Measurements from ENCODE around the gene HAT1. TPM values are rescaled to one million over a fixed set of nuclear protein-coding genes. Genes with fewer than 3 reads are reported as not detected.
A peak's percentile ranks its signal among the peaks of the same experiment; 100 is the strongest.

The HAT1 gene
- total and polyA plus RNA-seq, 10 of the 15 experiments (the other 5 are each of a cell fraction or from before 2014, with no cell fraction given): 60.0 to 225 (median 130) TPM

DNA sequence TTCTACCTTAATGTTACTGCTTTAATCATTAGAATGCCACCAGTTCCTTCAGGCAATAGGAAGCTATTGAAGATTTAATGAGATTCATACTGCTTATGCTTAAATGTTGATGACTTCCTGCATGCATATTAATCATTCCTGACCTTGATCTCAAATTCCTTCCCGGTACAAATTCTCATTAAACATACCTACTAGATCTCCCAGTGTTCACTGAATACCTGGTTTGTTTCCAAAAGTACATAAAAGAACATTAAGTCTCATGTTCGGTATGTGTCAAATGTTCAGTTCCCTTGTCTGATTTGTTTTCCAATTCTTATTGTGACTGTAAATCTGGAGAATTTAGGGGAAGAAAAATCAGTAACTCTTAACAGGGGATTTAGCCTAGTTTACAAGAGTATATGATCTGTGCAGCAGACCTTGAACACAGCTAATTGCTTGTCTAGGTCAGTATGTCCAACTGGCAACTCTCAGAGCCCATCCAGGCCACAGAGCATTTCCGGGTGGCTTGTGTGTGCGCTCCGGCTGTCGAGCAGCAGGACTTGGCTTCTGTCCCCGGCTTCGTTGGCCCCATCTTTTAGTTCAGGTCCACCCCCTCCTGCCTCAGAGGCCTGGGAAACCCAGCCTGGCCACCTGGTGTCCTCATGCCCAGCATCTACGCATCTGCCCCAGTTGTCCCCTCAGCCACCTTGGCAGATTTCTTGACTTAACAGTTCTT lies 90.6 kb downstream of the HAT1 start (continued):
- no peak for TF ChIP-seq CEBPB (IDR thresholded peaks at IDR 0.05; ENCODE audit: borderline replicate concordance in 1 of 2, low read depth in 2 of 2, low read length in 2 of 2)
- no peak for TF ChIP-seq RCOR1 (conservative IDR thresholded peaks at IDR 0.05; ENCODE audit: low read depth, low read length)
- TF ChIP-seq FOXM1 (IDR thresholded peaks at IDR 0.05; ENCODE audit: low read depth, low read length): no peak
- no peak for TF ChIP-seq RFX5 (IDR thresholded peaks at IDR 0.05; ENCODE audit: low read depth, low read length)

GRCh38 chr2:172013396-172013795 lies 91.1 kb downstream of the HAT1 start:
- peaks cover 17% of the 10 kb centered on the region for H3K4me1 ChIP-seq (ENCODE audit: control insufficient read depth, insufficient read depth, low read length)
- TF ChIP-seq TAF1 (IDR thresholded peaks at IDR 0.05; ENCODE audit: borderline replicate concordance, low read depth, low read length) (no peak), CTCF (IDR thresholded peaks at IDR 0.05 in 2 of 3, conservative IDR thresholded peaks at IDR 0.05 in 1 of 3; ENCODE audit: control insufficient read depth in 2 of 3, extremely low read depth in 1 of 3, insufficient read depth in 1 of 3, low read depth in 3 of 3, low read length in 3 of 3) (no peak), CHD2 (IDR thresholded peaks at IDR 0.05; ENCODE audit: borderline replicate concordance, low read depth, low read length) (no peak), SREBF2 (IDR thresholded peaks at IDR 0.05; ENCODE audit: low read length) (no peak), BCL11A (IDR thresholded peaks at IDR 0.05; ENCODE audit: low read depth, low read length) (0 out of 2 replicates have a peak, but pooled peaks have one; percentile 25), POU2F2 (IDR thresholded peaks at IDR 0.05; ENCODE audit: borderline replicate concordance, low read depth, low read length) (peak; percentile 81; the same call in 2 of the 3 replicates), IKZF2 (IDR thresholded peaks at IDR 0.05) (peak; percentile 23 to 49; a peak in 1 of 4 replicates), MYB (IDR thresholded peaks at IDR 0.05; ENCODE audit: borderline replicate concordance, low read depth, low read length) (no peak), MTA3 (IDR thresholded peaks at IDR 0.05; ENCODE audit: borderline replicate concordance, low read length) (no peak), ZNF207 (IDR thresholded peaks at IDR 0.05; ENCODE audit: borderline replicate concordance) (no peak), MXI1 (IDR thresholded peaks at IDR 0.05; ENCODE audit: low read depth, low read length) (0 out of 2 replicates have a peak, but pooled peaks have one; percentile 23), RUNX3 (IDR thresholded peaks at IDR 0.05; ENCODE audit: low read length) (peak; percentile 53), TCF7 (IDR thresholded peaks at IDR 0.05; ENCODE audit: borderline replicate concordance) (peak; percentile 56), NR2C2 (IDR thresholded peaks at IDR 0.05; ENCODE audit: borderline replicate concordance, control insufficient read depth, insufficient read length, low read depth) (no peak), SKIL (IDR thresholded peaks at IDR 0.05; ENCODE audit: low read depth, poor library complexity, severe bottlenecking) (no peak), BHLHE40 (IDR thresholded peaks at IDR 0.05; ENCODE audit: borderline replicate concordance in 1 of 2, low read depth in 2 of 2, low read length in 1 of 2) (peak; percentile 94)

More at GRCh38 chr2:172013396-172013795, 91.1 kb downstream of the HAT1 start:
- H3K36me3 ChIP-seq (ENCODE audit: control insufficient read depth in 2 of 2, insufficient read depth in 2 of 2, low read length in 1 of 2): no peaks in the 10 kb centered on the region
- no peaks in the 10 kb centered on the region for H4K20me1 ChIP-seq (ENCODE audit: control insufficient read depth, insufficient read depth)
- peak; percentile 40 for DNase-seq (ENCODE audit: low read depth, low spot score)
- ATAC-seq: peak; percentile 84
- H3K9ac ChIP-seq (ENCODE audit: control insufficient read depth, insufficient read depth, low read length): no peak overlapping the region
- in situ Hi-C loops (cut with MboI): no loop called here
- intact Hi-C loops (cut with micrococcal nuclease; ENCODE audit: unreplicated experiment): no loop called here
- no peaks in the 10 kb centered on the region for H3K79me2 ChIP-seq (ENCODE audit: control insufficient read depth, insufficient read depth, low read length)
- no peaks in the 10 kb centered on the region for H3K9me3 ChIP-seq (replicated peaks; ENCODE audit: control insufficient read depth, insufficient read depth, low read length)
- no peaks in the 10 kb centered on the region for H3K27me3 ChIP-seq (replicated peaks in 1 of 2; ENCODE audit: control insufficient read depth in 2 of 2, insufficient read depth in 2 of 2, low read length in 1 of 2)
- SMC1A ChIA-PET (ENCODE audit: uncharacterized antibody, unreplicated experiment): no interaction called here
- 27% methylated on average over 4 of the region's 4 CpGs for WGBS (ENCODE audit: insufficient coverage, insufficient replicate concordance, low lambda C conversion rate, missing lambda C conversion rate)
- RAD21 ChIA-PET (ENCODE audit: unreplicated experiment): no interaction called here
- H2AFZ ChIP-seq (ENCODE audit: control insufficient read depth, low read depth, low read length): no peak overlapping the region; the same call in 1 of the 2 replicates
- H3K27ac ChIP-seq (ENCODE audit: control insufficient read depth, insufficient read depth): no peak overlapping the region
- H3K4me3 ChIP-seq: no peak overlapping the region
- CTCF ChIA-PET: no interaction called here
- POLR2A ChIA-PET: no interaction called here
- BruUV-seq (replicated peaks): no TSS peak
- FAIRE-seq: no peak
- H3K4me2 ChIP-seq (ENCODE audit: control insufficient read depth, insufficient read depth): no peak overlapping the region; the same call in 1 of the 2 replicates
